Lower lobe of right lung (tissue), 2 donors: Measurements from ENCODE around the gene STAP1. TPM values are rescaled to one million over a fixed set of nuclear protein-coding genes. Genes with fewer than 3 reads are reported as not detected.
"Not testable (repeated sequence)": the region's sequence is repeated elsewhere in the genome, so short reads cannot be mapped to it uniquely, and the experiment has no call there.

ENCODE experiments used
- ATAC-seq, 2 donors: fragments of 200-7000 bp; cut with Tn5 transposase; one replicate each; pipeline ENCODE4 v1.9.1; 2020 to 2022; ENCODE audit warnings: mild to moderate bottlenecking in 2 of 2, moderate library complexity in 2 of 2
- DNase-seq: peaks from one replicate; pipeline ENCODE4 v3.0.0-alpha.2; 2020
- H3K27ac ChIP-seq: fragments of 200-600 bp; one replicate; pipeline ENCODE4 v1.8.0; 2022
- H3K27me3 ChIP-seq: fragments of 200-600 bp; one replicate; pipeline ENCODE4 v1.8.0; 2022; ENCODE audit warnings: low read depth
- H3K36me3 ChIP-seq: fragments of 200-600 bp; one replicate; pipeline ENCODE4 v1.8.0; 2022; ENCODE audit warnings: mild to moderate bottlenecking
- H3K4me1 ChIP-seq: fragments of 200-600 bp; one replicate; pipeline ENCODE4 v1.8.0; 2022
- H3K4me3 ChIP-seq: fragments of 200-600 bp; one replicate; pipeline ENCODE4 v1.8.0; 2022; ENCODE audit warnings: mild to moderate bottlenecking
- H3K9me3 ChIP-seq: fragments of 200-600 bp; one replicate; pipeline ENCODE4 v1.8.0; 2022
- CTCF ChIP-seq: fragments of 200-600 bp; IDR thresholded peaks from one replicate; pipeline ENCODE4 v1.8.0; 2022; ENCODE audit warnings: antibody characterized with exemption, mild to moderate bottlenecking
- intact Hi-C: fragments of 100-400 bp; cut with DNase I; formaldehyde crosslinking; loops from one replicate; pipeline ENCODE4 v1.11.0; 2022
- total RNA-seq: library from RNA; stranded (reverse); fragmentation: NEBNext Ultra II Directional; extraction: Animal tissue kit (Norgen Biotek cat#: 25700); gene quantifications from one replicate; pipeline ENCODE4 v1.2.1, GENCODE V29; 2021
- donor health status: DM: no; HTN: yes; CAD: no; lungs with severe emphysema.

Gene STAP1
- total RNA-seq, 1 donor from 2014 or later = 3.4 TPM

- DNase-seq = no peak
- no peak for ATAC-seq
Measured at GRCh38 chr4:67635331-67635730, 76.8 kb downstream of the STAP1 start.

DNA sequence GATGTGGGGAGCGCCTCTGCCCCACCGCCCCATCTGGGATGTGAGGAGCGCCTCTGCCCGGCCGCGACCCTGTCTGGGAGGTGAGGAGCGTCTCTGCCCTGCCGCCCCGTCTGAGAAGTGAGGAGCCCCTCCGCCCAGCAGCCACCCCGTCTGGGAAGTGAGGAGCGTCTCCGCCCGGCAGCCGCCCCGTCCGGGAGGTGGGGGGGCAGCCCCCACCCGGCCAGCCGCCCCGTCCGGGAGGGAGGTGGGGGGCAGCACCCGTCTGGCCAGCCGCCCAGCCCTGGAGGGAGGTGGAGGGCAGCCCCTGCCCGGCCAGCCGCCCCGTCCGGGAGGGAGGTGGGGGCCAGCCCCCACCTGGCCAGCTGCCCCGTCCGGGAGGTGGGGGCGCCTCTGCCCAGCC is 78.5 kb downstream of the STAP1 start:
- H3K4me1 ChIP-seq, H3K27me3 ChIP-seq, H3K27ac ChIP-seq, DNase-seq, ATAC-seq, H3K9me3 ChIP-seq, intact Hi-C loops, H3K4me3 ChIP-seq: not testable (repeated sequence)
- peaks cover 26% of the 10 kb centered on the region for H3K36me3 ChIP-seq

More at GRCh38 chr4:67635331-67635730, 76.8 kb downstream of the STAP1 start:
- no peaks in the 10 kb centered on the region for H3K9me3 ChIP-seq
- H3K27me3 ChIP-seq = no peaks in the 10 kb centered on the region
- H3K4me3 ChIP-seq = no peak overlapping the region
- H3K27ac ChIP-seq = no peak overlapping the region
- TF ChIP-seq CTCF = no peak
- H3K4me1 ChIP-seq = no peaks in the 10 kb centered on the region
- intact Hi-C loops = no loop called here
- H3K36me3 ChIP-seq = peaks cover 42% of the 10 kb centered on the region

DNA sequence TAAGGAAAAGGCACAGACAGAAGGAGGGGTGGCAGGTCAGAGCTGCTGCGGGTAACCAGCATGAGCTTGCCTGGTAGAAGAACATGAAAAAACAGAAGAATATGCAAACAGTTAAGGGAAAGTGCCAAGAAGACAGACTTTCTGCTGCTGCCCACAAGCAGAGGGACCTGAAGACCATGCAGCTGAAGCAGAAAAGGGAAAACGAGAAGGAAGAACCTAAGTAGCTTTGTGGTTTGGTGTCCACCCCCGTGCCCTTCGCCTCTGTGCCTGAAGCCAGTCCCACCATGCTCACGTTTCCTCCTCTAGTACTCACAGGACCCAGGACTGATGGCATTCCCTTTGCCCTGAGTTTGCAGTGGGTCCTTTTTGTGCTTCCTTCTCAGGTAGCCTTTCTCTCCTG is 79.6 kb downstream of the STAP1 start:
- DNase-seq (peak; percentile 47), ATAC-seq (no peak)
- TF ChIP-seq CTCF = no peak
- Histone ChIP-seq H3K27ac (no peak overlapping the region), H3K4me1 (no peaks in the 10 kb centered on the region), H3K9me3 (no peaks in the 10 kb centered on the region), H3K27me3 (no peaks in the 10 kb centered on the region), H3K36me3 (peaks cover 21% of the 10 kb centered on the region), H3K4me3 (no peak overlapping the region)
- intact Hi-C loops = no loop called here

- no peak for ATAC-seq
- no peak for DNase-seq
- intact Hi-C loops = no loop called here
- TF ChIP-seq CTCF = no peak
- Histone ChIP-seq H3K4me3 (no peak overlapping the region), H3K27ac (no peak overlapping the region), H3K36me3 (peaks cover 23% of the 10 kb centered on the region), H3K9me3 (no peaks in the 10 kb centered on the region), H3K4me1 (no peaks in the 10 kb centered on the region), H3K27me3 (no peaks in the 10 kb centered on the region)
Measured at GRCh38 chr4:67651536-67651935, 93.0 kb downstream of the STAP1 start.

Other genes starting within 250 kb of the STAP1 start
- 27.4 TPM for gene CENPC, start 13.2 kb upstream of the STAP1 start, total RNA-seq
- 54.4 TPM for gene UBA6, start 142.4 kb downstream of the STAP1 start, total RNA-seq
- gene GNRHR, start 195.7 kb downstream of the STAP1 start, total RNA-seq = not detected